Gastrocnemius medialis (tissue), 4 donors: ENCODE data around the gene MARK3. TPM values are rescaled to one million over a fixed set of nuclear protein-coding genes. Genes with fewer than 3 reads are reported as not detected.

Experiments used
- ATAC-seq, 2 donors: fragments of 150-250 bp; one replicate each; pipeline ENCODE4 v1.9.1; 2016
- DNase-seq, 2 donors: peaks; one replicate each; pipeline ENCODE4 v3.0.0-alpha.2; 2019
- H3K27ac ChIP-seq, 4 donors: fragments of 200-600 bp; sonication (generic); 1 replicate in 1 of 4; 2 replicates in 3 of 4; pipeline ENCODE4 v1.5.1; 2016 to 2018; ENCODE audit warnings: mild to moderate bottlenecking in 2 of 4, moderate library complexity in 1 of 4
- H3K27me3 ChIP-seq, 3 donors: fragments of 200-600 bp; sonication (generic) in 2 of 3; 1 replicate in 1 of 3; 2 replicates in 2 of 3; pipeline versions ENCODE4 v1.5.1 to v1.6.0; 2016 to 2019; ENCODE audit warnings: mild to moderate bottlenecking in 1 of 3, moderate library complexity in 1 of 3
- H3K36me3 ChIP-seq, 2 donors: fragments of 200-600 bp; sonication (generic) in 1 of 2; one replicate each; pipeline ENCODE4 v1.5.1; 2017 to 2018
- H3K4me1 ChIP-seq, 2 donors: fragments of 200-600 bp; sonication (generic) in 1 of 2; one replicate each; pipeline ENCODE4 v1.5.1; 2016 to 2017; ENCODE audit warnings: mild to moderate bottlenecking in 2 of 2
- H3K4me3 ChIP-seq, 4 donors: fragments of 200-600 bp; sonication (generic) in 3 of 4; 1 replicate in 1 of 4; 2 replicates in 3 of 4; pipeline ENCODE4 v1.5.1; 2016 to 2019; ENCODE audit warnings: mild to moderate bottlenecking in 2 of 4
- H3K9me3 ChIP-seq, 3 donors: fragments of 200-600 bp; sonication (generic) in 2 of 3; 1 replicate in 1 of 3; 2 replicates in 2 of 3; pipeline ENCODE4 v1.5.1; 2016 to 2019
- POLR2A ChIP-seq, 2 donors: fragments of 450-650 bp; IDR thresholded peaks; one replicate each; pipeline ENCODE4 v1.6.1; 2017; ENCODE audit warnings: antibody characterized with exemption in 2 of 2, mild to moderate bottlenecking in 2 of 2, moderate library complexity in 2 of 2
- in situ Hi-C, 4 donors: fragments of 200-750 bp; cut with MboI; loops; one replicate each; pipeline versions ENCODE4 v1.15.0 to v1.8.0; 2017; ENCODE audit warnings: low sequenced_read_pairs in 4 of 4
- intact Hi-C: fragments of 100-400 bp; cut with DNase I; formaldehyde crosslinking; loops from one replicate; pipeline ENCODE4 v1.15.1; 2023; ENCODE audit warnings: low total_unique reads
- total RNA-seq, 4 donors: library from RNA; depleted of rRNA; stranded (reverse); fragments of >200 nt; gene quantifications; one replicate each; pipeline versions ENCODE4 v1.1.0 to v1.2.3, GENCODE V29; 2016
- TF ChIP-seq, protein P1 (sequence below), 5 experiments: fragments of 450-650 bp in 3 of 5; fragments of 200-600 bp in 2 of 5; sonication (generic) in 2 of 5; IDR thresholded peaks in 4 of 5; conservative IDR thresholded peaks in 1 of 5; 1 replicate in 4 of 5; 2 replicates in 1 of 5; pipeline ENCODE4 v1.5.1; 2016 to 2019; ENCODE audit warnings: antibody characterized with exemption in 5 of 5, mild to moderate bottlenecking in 3 of 5, moderate library complexity in 3 of 5

Gene MARK3
- total RNA-seq, 4 donors from 2014 or later = 60.2 to 73.1 (median 71.6) TPM

DNA sequence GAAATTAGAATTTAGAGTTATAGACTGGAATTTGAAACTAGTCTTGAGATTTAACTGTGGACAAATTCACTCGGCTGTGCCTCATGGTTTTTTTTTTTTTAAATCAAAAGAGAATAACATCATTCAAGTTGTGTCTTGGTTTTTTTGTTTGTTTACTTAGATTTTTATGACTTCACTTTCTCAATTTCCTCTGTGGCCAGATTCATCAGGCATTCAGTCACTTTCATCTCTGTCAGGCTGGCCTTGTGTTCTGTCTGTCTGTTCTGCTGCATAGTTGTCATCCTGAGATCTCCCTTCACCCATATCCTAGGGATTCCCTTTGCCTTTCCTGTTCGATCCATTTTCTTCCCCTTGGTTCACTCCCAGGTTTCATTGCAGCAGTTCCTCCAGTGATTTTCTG, 10.0 kb downstream of the MARK3 start:
- Histone ChIP-seq H3K4me1 (peaks cover 79 to 90% of the 10 kb centered on the region in 2 donors), H3K27me3 (no peaks in the 10 kb centered on the region), H3K4me3 (no peak overlapping the region), H3K9me3 (no peaks in the 10 kb centered on the region), H3K36me3 (no peaks in the 10 kb centered on the region), H3K27ac (peak overlapping the region; percentile 83 to 88 (median 86))
- in situ Hi-C loops = loop anchor here in 1 of 4 donors (10.0 kb wide), 1 partner anchor 60 kb away; the partner anchor contains the start of gene EIF5
- intact Hi-C loops = loop anchor here (10.0 kb wide), 1 partner anchor 320 kb away; the partner anchor contains the start of genes XRCC3 and ZFYVE21
- ATAC-seq (no peak), DNase-seq (no peak)
- TF ChIP-seq, protein P1, sequence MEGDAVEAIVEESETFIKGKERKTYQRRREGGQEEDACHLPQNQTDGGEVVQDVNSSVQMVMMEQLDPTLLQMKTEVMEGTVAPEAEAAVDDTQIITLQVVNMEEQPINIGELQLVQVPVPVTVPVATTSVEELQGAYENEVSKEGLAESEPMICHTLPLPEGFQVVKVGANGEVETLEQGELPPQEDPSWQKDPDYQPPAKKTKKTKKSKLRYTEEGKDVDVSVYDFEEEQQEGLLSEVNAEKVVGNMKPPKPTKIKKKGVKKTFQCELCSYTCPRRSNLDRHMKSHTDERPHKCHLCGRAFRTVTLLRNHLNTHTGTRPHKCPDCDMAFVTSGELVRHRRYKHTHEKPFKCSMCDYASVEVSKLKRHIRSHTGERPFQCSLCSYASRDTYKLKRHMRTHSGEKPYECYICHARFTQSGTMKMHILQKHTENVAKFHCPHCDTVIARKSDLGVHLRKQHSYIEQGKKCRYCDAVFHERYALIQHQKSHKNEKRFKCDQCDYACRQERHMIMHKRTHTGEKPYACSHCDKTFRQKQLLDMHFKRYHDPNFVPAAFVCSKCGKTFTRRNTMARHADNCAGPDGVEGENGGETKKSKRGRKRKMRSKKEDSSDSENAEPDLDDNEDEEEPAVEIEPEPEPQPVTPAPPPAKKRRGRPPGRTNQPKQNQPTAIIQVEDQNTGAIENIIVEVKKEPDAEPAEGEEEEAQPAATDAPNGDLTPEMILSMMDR (IDR thresholded peaks at IDR 0.05 in 4 of 5, conservative IDR thresholded peaks at IDR 0.05 in 1 of 5) = no peak
- no peak for TF ChIP-seq POLR2A (IDR thresholded peaks at IDR 0.05)

DNA sequence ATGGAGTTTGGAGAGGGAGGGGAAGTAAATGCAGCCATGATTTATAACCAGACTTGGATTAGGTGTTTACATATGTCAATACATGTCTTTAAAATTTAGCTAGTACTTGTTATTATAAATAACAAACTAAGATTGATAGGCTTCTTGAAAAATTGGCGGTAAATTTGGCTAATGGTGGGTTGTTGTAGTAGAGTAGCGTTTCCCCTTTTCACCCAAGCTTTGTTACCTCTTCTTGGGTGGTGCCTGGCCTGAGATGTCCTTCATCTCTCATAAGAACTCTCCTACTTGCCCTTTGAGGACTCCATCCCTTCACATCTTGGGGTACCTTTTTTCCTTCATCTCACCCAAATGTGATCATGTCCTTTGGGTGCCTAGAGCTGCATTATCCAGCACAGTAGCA, 11.2 kb downstream of the MARK3 start:
- intact Hi-C loops (loop anchor here (10.0 kb wide), 1 partner anchor 318 kb away; the partner anchor contains the start of genes XRCC3 and ZFYVE21), in situ Hi-C loops (loop anchor here in 1 of 4 donors (10.0 kb wide), 1 partner anchor 62 kb away; the partner anchor contains the start of gene EIF5)
- H3K36me3 ChIP-seq = no peaks in the 10 kb centered on the region
- no peaks in the 10 kb centered on the region for H3K27me3 ChIP-seq
- no peak overlapping the region for H3K4me3 ChIP-seq
- H3K9me3 ChIP-seq = no peaks in the 10 kb centered on the region
- H3K27ac ChIP-seq = peak overlapping the region; percentile 83 to 88 (median 86)
- DNase-seq (no peak), ATAC-seq (no peak)
- H3K4me1 ChIP-seq = peaks cover 90 to 92% of the 10 kb centered on the region in 2 donors
- TF ChIP-seq, protein P1 (IDR thresholded peaks at IDR 0.05 in 4 of 5, conservative IDR thresholded peaks at IDR 0.05 in 1 of 5) = no peak
- TF ChIP-seq POLR2A (IDR thresholded peaks at IDR 0.05) = no peak

DNA sequence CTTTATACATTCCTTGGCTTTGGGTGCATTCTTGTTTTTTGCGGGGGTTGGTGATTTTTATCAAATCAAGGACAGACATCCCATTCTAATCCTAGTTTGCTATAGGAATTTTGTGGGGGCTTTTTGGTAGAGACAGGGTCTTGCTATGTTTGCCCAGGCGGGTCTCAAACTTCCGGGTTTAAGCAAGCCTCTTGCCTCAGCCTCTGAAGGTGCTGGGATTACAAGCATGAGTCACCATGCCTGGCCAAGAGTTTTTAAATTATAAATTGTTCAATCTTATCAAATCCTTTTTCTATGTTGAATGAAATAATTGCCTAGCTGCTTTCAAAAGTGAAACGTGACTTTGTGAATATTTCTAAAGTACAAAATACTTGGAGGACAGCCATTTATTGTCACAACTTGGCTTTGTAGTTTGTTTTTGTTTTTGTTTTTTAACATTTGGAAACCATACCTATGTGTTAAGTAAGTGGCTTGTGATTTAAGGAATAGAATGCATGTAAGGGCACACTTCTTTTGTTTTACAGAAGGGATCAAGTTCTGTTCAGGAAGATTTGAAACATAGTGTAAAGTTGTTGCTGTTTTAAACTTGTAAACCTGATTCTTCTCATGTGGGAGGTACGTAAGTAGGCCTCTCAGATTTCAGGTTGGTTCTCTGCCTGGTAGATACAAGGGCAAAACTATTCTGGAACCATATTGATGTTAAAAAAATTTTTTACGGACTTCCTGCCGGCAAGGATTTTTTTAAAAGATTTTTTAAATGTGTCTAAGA, 13.4 kb downstream of the MARK3 start:
- peaks cover 94 to 96% of the 10 kb centered on the region in 2 donors for H3K4me1 ChIP-seq
- no peak for TF ChIP-seq POLR2A (IDR thresholded peaks at IDR 0.05)
- TF ChIP-seq, protein P1 (IDR thresholded peaks at IDR 0.05 in 4 of 5, conservative IDR thresholded peaks at IDR 0.05 in 1 of 5) = no peak
- intact Hi-C loops = loop anchor here (10.0 kb wide), 1 partner anchor 316 kb away; the partner anchor contains the start of genes XRCC3 and ZFYVE21
- H3K36me3 ChIP-seq = no peaks in the 10 kb centered on the region
- no peaks in the 10 kb centered on the region for H3K27me3 ChIP-seq
- DNase-seq = peak in 1 of 2 donors; percentile 37
- peak overlapping the region; percentile 83 to 88 (median 86) for H3K27ac ChIP-seq
- ATAC-seq = peak; percentile 79 to 81
- no peaks in the 10 kb centered on the region for H3K9me3 ChIP-seq
- in situ Hi-C loops = loop anchor here in 1 of 4 donors (10.0 kb wide), 1 partner anchor 64 kb away; the partner anchor contains the start of gene EIF5
- peak overlapping the region in 3 of 4 donors; percentile 0 to 11 (median 2) for H3K4me3 ChIP-seq

DNA sequence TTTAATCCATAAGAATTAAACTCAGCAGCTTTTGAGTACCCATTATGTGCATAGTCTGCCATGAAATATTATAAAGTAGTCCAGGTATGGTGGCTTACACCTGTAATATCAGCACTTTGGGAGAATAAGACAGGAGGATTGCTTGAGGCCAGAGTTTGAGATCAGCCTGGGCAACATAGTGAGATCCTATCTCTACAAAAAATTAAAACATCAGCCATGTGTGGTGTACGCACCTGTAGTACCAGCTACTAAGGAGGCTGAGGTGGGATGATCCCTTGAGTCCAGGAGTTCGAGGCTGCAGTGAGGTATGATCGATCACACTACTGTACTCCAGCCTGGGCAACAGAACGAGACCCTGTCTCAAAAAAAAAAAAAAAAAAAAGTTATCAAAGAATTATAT, 15.3 kb downstream of the MARK3 start:
- no peak for DNase-seq
- H3K4me3 ChIP-seq = no peak overlapping the region
- H3K4me1 ChIP-seq = peaks cover 91 to 94% of the 10 kb centered on the region in 2 donors
- ATAC-seq = no peak
- peaks cover 0 to 5% of the 10 kb centered on the region in 2 donors for H3K36me3 ChIP-seq
- TF ChIP-seq, protein P1 (IDR thresholded peaks at IDR 0.05 in 4 of 5, conservative IDR thresholded peaks at IDR 0.05 in 1 of 5) = no peak
- no peak for TF ChIP-seq POLR2A (IDR thresholded peaks at IDR 0.05)
- in situ Hi-C loops (loop anchor here in 1 of 4 donors (10.0 kb wide), 1 partner anchor 276 kb away; the partner anchor contains the start of gene TNFAIP2), intact Hi-C loops (no loop called here)
- H3K9me3 ChIP-seq = no peaks in the 10 kb centered on the region
- H3K27me3 ChIP-seq = no peaks in the 10 kb centered on the region
- H3K27ac ChIP-seq = peak overlapping the region; percentile 83 to 88 (median 86)
